ENCODE measurements around the gene SCFD1.

The SCFD1 gene

GRCh38 chr14:30580616-30581282, 41.4 kb upstream of the SCFD1 start:
- no peak overlapping the region for H3K27ac ChIP-seq
- TF ChIP-seq CTCF (IDR thresholded peaks at IDR 0.05) = no peak
- H3K9me3 ChIP-seq = no peaks in the 10 kb centered on the region
- H3K4me1 ChIP-seq (ENCODE audit: control insufficient read depth in 1 of 2, insufficient read depth in 1 of 2, low read depth in 1 of 2, low read length in 1 of 2) = peaks cover 4 to 6% of the 10 kb centered on the region in 2 experiments
- H3K4me3 ChIP-seq (ENCODE audit: low read depth in 1 of 2, low read length in 1 of 2) = no peak overlapping the region
- H3K27me3 ChIP-seq = no peaks in the 10 kb centered on the region
- no peaks in the 10 kb centered on the region for H3K36me3 ChIP-seq

- H3K27ac ChIP-seq = no peak overlapping the region
- no peaks in the 10 kb centered on the region for H3K9me3 ChIP-seq
- no peaks in the 10 kb centered on the region for H3K36me3 ChIP-seq
- no peaks in the 10 kb centered on the region for H3K27me3 ChIP-seq
- no peak overlapping the region for H3K4me3 ChIP-seq (ENCODE audit: low read depth in 1 of 2, low read length in 1 of 2)
- no peak for TF ChIP-seq CTCF (IDR thresholded peaks at IDR 0.05)
- H3K4me1 ChIP-seq (ENCODE audit: control insufficient read depth in 1 of 2, insufficient read depth in 1 of 2, low read depth in 1 of 2, low read length in 1 of 2) = peaks cover 4 to 6% of the 10 kb centered on the region in 2 experiments
Measured at GRCh38 chr14:30581283-30581625, 40.9 kb upstream of the SCFD1 start.

DNA sequence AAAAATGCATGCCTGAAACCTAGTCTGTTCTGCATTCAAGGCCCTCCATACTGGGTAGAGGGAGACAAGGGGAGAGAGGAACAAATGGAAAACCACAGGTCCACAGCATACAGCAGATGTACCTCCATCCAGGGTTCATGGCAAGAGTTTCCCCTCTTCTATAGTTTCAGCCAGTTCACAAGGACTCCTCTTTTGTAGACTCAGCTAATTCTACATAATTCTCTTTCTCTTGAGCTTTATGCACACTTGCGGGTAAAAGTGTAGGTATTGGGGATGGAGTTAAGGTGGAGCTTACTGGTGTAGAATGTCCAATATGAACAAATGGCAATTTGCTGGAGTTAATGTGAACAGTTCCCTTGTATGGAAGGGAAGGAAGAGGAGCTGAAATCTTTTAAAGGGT, 39.7 kb upstream of the SCFD1 start:
- no peaks in the 10 kb centered on the region for H3K9me3 ChIP-seq
- TF ChIP-seq CTCF (IDR thresholded peaks at IDR 0.05) = no peak

GRCh38 chr14:30584058-30584630, 38.0 kb upstream of the SCFD1 start:
- peaks cover 9% of the 10 kb centered on the region for H3K36me3 ChIP-seq
- no peaks in the 10 kb centered on the region for H3K9me3 ChIP-seq
- no peaks in the 10 kb centered on the region for H3K27me3 ChIP-seq
- no peak overlapping the region for H3K4me3 ChIP-seq (ENCODE audit: low read depth in 1 of 2, low read length in 1 of 2)
- no peak overlapping the region for H3K27ac ChIP-seq
- H3K4me1 ChIP-seq (ENCODE audit: control insufficient read depth in 1 of 2, insufficient read depth in 1 of 2, low read depth in 1 of 2, low read length in 1 of 2) = no peaks in the 10 kb centered on the region
- no peak for TF ChIP-seq CTCF (IDR thresholded peaks at IDR 0.05)

More for the DNA sequence above, 39.7 kb upstream of the SCFD1 start:
- Histone ChIP-seq H3K4me3 (ENCODE audit: low read depth in 1 of 2, low read length in 1 of 2) (no peak overlapping the region), H3K36me3 (peaks cover 2% of the 10 kb centered on the region), H3K4me1 (ENCODE audit: control insufficient read depth in 1 of 2, insufficient read depth in 1 of 2, low read depth in 1 of 2, low read length in 1 of 2) (peaks cover 3 to 4% of the 10 kb centered on the region in 2 experiments), H3K27me3 (no peaks in the 10 kb centered on the region), H3K27ac (no peak overlapping the region)

- Histone ChIP-seq H3K4me1 (ENCODE audit: control insufficient read depth in 1 of 2, insufficient read depth in 1 of 2, low read depth in 1 of 2, low read length in 1 of 2) (no peaks in the 10 kb centered on the region), H3K36me3 (peaks cover 17% of the 10 kb centered on the region), H3K27me3 (no peaks in the 10 kb centered on the region), H3K4me3 (ENCODE audit: low read depth in 1 of 2, low read length in 1 of 2) (no peak overlapping the region), H3K27ac (no peak overlapping the region), H3K9me3 (no peaks in the 10 kb centered on the region)
- TF ChIP-seq CTCF (IDR thresholded peaks at IDR 0.05) = no peak
Measured at GRCh38 chr14:30585204-30585603, 36.9 kb upstream of the SCFD1 start.

Data from neutrophil (primary cell).